Peyer's patch (tissue), 4 donors: Measurements from ENCODE around the gene RIMBP2.

Experiments
- POLR2A ChIP-seq, 2 donors: fragments of 450-650 bp; IDR thresholded peaks; one replicate each; pipeline ENCODE4 v1.5.1; 2017; ENCODE audit warnings: antibody characterized with exemption in 2 of 2, mild to moderate bottlenecking in 2 of 2, moderate library complexity in 2 of 2
- TF ChIP-seq, protein P1 (sequence below), 6 experiments: fragments of 450-650 bp in 4 of 6; fragments of 200-600 bp in 2 of 6; sonication (generic) in 1 of 6; IDR thresholded peaks; one replicate each; pipeline ENCODE4 v1.5.1; 2017 to 2019; ENCODE audit warnings: antibody characterized with exemption in 6 of 6, mild to moderate bottlenecking in 3 of 6, moderate library complexity in 1 of 6

DNA sequence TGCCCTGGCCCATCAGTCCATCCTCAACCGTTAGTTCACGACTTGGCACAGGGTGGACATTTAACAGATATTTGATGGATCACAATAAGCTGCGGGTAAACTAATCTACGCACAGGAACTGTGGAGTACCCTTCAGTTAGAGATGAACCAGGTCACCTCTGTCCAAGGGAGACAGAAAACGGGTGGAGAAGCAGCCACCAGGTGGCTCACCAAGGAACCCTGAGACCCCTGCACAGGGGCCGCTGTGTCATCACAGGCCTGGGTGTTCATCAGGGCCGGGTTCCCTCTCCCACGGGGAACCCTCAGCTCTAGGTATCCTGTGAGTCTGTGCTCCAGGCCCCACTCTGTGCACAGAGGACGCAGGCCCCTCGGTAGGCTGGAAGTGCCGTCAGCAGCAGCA is 256.2 kb downstream of the RIMBP2 start:
- TF ChIP-seq, protein P1, sequence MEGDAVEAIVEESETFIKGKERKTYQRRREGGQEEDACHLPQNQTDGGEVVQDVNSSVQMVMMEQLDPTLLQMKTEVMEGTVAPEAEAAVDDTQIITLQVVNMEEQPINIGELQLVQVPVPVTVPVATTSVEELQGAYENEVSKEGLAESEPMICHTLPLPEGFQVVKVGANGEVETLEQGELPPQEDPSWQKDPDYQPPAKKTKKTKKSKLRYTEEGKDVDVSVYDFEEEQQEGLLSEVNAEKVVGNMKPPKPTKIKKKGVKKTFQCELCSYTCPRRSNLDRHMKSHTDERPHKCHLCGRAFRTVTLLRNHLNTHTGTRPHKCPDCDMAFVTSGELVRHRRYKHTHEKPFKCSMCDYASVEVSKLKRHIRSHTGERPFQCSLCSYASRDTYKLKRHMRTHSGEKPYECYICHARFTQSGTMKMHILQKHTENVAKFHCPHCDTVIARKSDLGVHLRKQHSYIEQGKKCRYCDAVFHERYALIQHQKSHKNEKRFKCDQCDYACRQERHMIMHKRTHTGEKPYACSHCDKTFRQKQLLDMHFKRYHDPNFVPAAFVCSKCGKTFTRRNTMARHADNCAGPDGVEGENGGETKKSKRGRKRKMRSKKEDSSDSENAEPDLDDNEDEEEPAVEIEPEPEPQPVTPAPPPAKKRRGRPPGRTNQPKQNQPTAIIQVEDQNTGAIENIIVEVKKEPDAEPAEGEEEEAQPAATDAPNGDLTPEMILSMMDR (IDR thresholded peaks at IDR 0.05): no peak
- TF ChIP-seq POLR2A (IDR thresholded peaks at IDR 0.05): no peak
